Kidney capillary endothelial cell (primary cell): ENCODE data around the gene WFDC1.

Experiments used
- DNase-seq: peaks from one replicate; pipeline ENCODE4 v3.0.0-alpha.2; 2018; ENCODE audit warnings: low spot score

WFDC1 gene

DNA sequence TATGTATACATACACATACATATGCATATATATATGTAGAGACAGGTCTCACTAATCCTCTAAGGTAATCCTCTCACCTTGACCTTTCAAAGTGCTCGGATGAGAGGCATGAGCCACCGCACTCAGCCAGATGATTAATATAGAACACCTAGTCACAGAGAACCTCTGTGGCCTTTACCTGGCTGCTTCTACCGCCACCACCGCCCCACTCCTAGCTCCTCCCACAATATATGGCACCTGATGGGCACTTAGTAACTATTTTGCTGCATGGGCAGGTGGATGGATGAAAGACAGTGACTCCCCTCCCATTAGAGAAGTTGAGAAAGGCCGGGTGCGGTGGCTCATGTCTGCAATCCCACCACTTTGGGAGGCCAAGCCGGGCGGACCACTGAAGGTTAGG lies 57.0 kb downstream of the WFDC1 start:
- DNase-seq = no peak

DNA sequence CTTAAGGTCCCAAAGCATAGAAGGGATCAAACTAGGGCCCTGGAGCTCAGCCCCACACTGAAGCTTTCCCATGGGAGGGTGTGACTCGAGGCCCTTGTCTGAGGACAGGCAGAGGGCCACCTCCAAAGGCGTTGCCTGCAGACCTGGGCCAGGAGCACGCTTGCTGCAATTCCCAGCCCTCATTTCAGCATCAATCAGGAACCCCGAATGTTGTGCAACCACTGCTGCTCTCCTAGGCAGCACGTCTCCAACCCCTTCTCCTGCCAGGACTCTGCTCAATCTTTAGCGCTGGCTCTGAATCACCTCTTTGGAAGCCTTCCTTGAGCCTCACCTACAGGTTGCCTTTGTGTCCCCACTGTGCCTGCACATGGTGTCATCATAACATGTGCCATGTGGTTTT lies 59.6 kb downstream of the WFDC1 start:
- DNase-seq = no peak

DNA sequence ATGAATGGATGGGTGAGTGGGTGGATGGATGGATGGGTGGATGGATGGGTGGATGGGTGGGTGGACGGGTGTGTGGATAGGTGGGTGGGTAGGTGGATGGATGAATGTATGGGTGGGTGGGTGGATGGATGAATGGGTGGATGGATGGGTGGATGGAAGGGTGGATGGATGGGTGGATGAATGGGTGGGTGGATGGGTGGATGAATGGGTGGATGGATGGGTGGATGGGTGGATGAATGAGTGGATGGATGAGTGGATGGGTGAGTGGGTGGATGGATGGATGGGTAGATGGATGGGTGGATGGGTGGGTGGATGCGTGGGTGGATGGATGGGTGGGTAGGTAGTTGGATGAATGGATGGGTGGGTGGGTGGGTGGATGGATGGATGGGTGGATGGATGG lies 60.5 kb downstream of the WFDC1 start:
- no peak for DNase-seq

DNA sequence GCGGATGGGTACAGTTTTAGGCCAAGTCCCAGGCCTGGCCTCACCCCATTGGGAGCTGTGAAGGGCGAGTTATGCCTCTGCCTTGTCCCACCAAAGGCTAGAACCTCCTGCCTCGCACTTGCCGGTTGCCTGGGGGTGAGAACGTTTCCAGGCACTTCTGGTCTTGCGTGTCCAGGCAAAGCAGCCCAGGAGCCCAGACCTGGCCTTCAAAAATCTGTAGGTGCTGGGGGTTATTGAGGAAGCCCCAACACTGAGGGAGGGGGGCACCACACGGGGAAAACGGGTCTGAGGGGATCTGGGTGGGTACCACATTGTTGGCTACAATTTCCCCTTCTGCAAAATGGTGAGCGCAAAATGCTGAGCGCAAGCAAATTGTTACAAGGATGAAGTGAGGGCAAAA lies 61.5 kb downstream of the WFDC1 start:
- no peak for DNase-seq

DNA sequence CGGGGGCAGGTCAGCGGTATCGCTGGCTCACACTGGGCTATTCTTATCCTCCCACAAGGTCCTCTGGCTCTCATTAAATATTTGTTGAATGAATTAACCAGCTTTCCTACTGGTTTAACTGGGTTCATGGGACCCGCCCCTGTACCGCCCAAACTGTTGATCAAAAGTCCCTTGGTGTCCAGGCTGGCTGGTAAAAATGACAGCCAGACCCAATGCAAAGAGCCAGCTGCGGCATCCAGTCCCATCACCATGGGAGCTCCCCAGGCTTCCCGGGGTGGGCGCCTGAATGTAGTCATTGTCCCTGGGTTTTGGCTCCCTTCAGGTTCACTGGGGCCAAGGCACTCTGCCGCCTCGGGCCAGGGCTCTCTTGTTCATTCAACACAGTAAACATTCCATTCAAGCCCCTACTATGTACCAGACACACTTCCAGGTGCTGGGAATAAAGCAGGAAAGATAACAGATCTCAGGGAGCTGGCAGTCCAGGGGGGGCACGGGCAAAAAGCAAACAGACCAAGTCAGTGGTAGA lies 62.0 kb downstream of the WFDC1 start:
- DNase-seq = no peak

DNA sequence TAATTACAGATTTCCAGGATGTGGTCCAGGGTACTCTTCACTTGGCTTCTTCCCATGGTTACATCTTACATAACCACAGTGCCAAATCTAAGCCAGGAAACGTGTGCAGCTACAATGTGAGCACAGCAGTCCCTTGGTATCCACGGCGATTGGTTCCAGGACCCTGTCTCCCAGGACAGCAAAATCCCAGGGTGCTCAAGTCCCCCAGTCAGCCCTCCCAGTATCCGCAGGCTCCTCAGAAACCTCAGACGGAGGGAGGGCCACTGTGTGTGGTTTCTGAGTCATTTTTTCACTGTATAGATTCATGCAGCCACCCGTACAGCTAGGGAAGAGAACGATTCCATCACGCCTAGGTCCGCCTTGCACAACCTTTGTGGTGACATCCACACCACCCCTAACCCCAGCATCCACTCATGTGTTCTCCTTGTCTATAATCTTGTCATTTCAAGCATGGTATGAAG lies 62.5 kb downstream of the WFDC1 start:
- DNase-seq = no peak

DNA sequence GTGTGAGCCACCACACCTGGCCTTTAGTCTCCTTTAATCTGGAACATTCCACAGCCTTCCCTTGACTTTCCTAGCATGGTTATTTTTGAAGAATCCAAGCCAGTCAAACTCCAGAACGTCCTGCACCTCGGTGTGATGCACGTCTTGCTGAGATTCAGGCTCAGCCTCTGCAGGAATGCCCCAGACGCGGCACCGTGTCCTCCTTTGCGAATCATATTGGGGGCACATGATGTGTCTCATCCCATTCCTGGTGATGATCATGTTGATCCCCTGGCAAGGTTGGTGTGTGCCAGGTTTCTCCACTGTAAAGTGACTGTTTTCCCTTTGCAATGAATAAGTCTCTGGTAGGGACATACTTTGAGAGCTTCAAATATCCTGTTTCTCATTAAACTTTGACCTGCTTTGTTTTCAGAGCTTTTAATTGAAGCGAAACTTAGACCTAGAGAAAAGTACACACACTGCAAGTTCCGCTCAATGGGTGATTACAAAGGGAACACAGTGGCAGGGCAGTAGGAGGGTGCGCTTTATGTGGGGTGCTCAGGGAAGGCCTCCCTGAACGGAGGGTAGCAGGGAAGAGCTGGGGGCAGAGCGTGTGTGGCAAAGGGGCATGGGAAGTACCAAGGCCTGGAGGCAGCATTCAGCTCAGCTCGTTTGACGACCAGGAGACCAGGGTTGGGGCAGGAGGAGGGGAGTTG lies 64.1 kb downstream of the WFDC1 start:
- DNase-seq = no peak

DNA sequence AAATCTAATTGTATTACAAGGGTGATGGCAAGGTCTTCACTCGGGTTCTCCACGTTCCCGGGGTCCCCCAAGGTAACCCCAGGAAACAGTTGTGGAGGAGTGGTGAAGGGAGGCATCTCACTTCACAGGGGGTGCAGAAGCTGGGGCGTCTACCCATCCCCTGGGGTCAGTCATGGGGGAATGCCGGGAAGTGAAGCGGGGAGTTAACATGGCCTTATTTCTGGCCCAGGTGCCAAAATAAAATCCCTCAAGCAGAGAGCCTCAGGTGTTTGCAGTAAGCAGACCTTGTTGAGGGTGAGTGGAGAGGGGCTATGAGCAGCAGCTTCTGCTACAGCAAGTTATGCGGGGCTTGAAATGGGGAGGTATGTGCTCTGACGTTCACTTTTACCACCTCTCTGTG lies 64.6 kb downstream of the WFDC1 start:
- no peak for DNase-seq

DNA sequence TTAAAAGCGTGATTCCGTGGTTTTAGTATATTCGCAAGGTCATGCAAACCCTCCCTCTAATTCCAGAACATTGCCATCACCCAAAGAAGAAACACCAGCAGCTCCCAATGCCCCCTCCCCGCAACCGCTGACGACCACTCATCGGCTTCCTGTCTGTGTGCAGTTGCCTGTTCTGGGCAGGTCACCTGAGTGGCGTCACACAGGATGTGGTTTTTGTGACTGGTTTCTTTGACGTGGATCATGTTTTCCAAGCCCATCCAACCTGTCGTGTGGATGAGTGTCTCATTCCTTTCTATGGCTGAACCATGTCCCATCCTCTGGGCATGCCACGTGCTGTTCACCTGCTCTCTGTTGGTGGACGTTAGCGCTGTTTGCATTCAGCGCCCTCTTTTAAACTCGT lies 65.5 kb downstream of the WFDC1 start:
- DNase-seq = no peak

DNA sequence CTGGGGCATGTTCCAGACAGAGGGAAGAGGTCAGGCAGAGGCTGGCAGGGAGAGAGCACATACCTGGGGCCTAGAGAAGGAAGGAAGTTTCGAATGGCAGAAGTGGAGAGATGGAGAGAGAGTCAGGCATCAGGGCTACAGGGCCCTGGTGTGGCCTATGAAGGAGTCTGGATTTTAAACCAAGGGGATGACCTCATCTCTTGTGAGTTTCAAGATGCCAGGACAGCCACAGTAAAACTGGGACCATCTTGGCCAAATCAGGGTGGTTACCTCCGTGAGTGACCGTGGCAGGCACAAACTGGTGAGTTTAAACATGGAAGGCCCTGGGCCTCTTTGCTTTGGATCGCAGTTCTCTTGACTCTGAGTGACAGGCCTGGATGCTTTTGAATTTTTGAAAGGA lies 66.1 kb downstream of the WFDC1 start:
- no peak for DNase-seq

DNA sequence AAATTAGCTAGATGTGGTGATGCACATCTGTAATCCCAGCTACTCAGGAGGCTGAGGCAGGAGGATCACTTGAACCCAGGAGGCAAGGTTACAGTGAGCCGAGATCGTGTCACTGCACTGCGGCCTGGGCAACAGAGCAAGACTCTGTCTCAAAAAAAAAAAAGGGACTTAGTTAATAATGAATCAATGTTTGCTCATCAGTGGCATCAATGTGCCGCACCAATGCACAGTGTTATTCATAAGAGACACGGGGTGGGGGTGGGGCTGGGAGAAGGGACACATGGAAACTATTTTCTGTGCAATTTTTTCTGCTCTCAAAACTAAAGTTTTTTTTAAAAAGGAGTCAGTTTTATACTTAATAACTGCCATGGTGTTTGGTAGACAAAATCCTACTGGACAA lies 66.9 kb downstream of the WFDC1 start:
- no peak for DNase-seq

DNA sequence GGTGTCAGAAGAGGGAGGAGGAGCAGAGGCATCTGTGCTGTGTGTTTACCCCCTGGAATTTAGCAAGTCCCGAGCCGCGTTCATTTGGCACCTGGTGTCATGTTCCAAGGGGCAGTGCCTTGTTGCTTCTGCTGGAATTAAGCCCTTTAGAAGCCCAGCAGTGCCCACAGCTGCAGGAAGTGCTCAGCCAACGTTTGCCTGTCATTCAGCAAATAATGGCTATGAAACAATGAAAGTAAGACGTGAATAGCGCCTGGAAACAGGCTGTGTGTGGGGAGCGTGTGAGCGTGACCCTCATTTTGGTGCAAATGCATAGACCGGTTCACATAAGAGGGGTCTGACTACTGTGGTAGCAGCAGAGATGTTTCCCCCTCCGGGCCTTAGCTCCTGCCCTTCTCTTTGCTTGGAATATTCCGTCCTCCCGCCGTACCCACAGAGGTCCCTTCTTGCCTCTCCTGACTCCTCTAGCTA lies 67.8 kb downstream of the WFDC1 start:
- no peak for DNase-seq

DNA sequence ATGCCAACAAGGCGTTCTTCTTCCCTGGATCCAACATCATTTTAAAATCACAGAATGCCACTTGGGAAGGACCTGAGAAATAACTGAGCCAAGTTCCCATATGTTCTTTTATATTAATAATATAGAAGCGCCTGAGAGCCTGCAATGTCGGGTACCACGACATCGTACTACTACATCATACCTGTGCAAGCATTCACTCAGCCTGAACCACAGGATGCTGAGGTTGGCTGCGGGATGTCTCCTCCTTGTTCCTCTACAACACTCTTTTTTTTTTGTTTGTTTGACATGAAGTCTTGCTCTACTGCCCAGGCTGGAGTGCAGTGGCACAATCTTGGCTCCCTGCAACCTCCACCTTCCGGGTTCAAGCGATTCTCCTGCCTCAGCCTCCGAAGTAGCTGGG lies 71.5 kb downstream of the WFDC1 start:
- DNase-seq = no peak

DNA sequence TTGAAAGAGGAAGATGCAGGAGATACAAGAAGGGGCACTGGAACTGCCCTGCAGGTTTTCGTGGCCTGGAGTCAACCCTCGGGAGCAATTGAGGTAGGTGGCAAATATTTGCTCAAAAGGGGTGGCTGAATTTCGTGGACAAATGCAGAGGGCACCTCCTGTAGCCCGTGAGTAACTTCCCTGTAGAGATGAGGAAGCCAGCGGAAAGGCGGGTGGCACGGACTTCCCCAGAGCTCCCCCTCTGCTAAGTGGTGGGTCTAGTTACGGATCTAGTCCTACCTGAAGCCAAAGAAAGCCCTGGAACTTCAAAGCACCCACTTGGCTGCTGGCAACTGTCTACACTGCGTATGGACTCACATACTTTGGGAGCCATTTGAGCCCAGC lies 72.6 kb downstream of the WFDC1 start:
- no peak for DNase-seq

DNA sequence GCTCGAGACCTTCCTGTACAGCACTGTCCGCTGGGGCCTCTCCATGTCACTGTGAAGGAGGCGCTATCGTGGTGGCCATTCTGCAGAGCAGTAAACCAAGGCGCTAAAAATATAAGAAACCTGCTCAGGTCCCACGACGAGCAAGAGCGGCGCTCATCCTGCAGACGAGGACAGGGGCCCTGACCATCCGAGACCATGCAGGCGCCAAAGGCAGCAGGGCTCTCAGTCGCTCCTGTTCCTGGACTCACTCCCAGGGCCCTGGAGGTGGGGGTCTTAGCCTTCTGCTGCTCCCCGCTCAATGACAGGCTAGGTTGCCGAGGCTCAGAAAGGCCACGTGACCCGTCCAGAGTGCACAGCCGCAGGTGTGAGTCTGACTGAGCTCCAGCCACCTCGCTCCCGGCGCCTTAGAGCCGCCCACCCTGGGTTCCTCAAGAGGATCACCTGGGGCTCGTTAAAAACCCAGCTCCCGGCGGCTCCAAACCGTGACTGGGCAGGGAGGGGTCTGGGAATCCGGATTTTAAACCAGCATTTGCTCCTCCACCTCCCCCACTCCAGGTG lies 73.2 kb downstream of the WFDC1 start:
- no peak for DNase-seq

DNA sequence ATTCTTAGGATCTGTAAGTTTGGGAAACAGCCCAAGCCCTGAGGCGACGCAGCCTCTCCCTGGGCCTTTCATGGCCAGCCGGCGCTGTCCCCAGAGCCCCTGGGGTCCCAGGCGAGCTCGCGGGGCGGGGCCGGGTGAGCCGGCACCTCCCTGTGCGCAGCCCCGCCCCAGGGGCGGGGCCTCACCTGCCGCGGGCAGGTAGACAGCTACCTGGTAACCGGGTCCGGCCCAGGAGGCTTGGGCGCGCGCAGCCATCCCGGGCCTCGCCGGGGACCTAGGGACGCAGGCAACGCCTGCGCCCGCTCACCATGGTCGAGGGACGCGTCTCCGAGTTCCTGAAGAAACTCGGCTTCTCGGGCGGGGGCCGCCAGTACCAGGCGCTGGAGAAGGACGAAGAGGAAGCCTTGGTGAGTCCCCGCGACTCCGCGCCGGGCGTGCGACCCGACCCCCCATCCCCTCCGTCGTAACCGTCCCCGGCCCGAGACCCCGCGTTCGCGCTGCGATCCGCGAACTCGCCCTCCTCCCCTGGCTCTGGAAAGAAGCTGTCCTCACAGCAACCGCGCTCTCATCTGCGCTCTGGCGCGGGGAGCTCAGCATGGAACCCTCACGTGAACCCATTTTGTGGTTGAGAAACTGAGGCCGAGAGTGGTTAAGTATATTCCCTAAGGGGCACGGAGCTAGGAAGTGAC lies 73.8 kb downstream of the WFDC1 start, which contains the start of gene ATP2C2:
Gene ATP2C2 (plus strand): TSS at position 231 of the 689 bp plus-strand sequence. CDS start 78 bp downstream, at position 309.
- no peak for DNase-seq

DNA sequence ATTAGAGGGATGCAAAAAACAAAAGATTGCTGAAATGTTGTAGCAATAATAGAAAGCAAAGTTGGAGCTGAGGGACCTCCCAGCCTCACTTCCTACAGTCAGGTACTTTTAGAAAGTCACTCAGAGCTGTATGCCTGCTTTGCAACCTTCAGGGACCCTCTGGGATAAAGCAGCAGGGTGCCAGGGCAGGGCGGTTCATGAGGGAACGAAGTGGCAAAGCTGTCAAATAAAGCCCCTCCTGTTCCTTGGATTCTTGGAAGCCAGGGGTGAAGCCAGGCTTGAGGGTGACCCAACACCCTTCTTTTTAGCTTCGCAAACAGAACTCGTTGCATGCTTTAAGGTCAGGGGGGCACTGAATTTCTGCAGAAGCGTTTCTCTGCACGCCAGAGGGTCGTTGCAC lies 74.4 kb downstream of the WFDC1 start:
- no peak for DNase-seq

DNA sequence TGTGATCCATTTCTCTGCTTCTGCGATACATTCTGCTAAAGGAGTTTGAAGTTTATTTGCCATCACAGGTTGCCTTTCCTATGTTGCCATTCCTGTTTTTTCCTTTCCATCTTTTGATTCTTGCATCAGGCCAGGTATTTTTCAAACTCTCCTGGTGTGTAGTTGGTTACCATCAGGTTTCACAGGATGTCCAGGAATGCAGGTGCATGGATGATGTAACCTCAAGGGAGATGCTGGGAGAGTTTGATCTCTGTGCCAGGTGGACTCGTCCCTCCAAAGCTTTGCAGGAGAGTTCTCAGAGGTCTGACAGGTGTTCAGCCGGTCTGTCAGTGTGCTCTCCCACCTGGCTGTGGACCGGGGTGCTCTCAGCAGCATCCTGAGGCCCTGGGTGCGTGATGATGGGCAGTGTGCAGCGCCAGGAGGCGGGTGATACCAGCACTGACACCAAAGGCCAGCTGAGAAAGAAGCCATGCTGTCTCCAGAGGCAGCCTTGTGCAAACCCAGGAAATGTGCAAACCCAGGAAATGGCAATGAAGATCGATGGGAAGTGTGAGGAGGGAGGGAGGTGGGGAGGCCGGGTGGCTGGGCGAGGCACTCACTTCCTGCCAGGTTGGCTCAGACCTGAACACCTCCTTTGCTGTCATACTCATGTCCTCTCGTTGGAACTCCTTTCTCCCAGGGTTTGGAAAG lies 75.4 kb downstream of the WFDC1 start:
- no peak for DNase-seq

DNA sequence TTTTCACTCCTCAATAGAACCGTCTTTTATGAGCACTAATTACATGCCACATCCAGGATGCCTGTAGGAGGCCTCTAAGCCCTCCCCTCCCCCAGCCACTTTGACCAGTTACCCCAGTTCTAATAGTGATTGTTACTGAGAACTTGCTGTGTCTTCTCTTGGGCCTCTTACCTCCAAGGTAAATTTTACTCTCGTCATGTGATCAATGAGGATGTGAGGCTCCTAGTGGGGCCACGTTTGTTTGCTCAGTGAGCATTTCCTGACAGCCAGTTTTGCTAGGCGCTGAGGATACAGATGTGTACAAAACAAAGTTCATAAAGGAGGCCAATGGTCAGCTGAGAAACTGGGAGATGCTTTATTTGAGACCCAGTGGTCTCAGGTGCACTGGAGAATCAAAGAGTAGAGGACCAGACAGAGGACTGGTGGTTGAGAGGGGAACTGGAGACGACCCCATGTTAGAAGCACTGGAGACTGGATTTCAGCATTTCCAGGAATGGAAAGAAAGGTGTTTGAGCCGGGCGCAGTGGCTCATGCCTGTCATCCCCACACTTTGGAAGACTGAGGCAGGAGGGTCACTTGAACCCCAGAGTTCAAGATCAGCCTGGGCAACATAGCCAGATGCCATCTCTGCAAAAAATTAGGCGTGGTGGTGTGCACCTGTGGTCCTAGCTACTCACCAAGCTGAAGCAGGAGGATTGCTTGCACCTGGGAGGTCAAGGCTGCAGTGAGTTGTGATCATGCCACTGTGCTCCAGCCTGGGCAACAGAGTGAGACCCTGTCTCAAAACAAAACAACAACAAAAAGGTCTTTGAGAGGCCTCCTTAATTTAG lies 76.3 kb downstream of the WFDC1 start:
- no peak for DNase-seq

DNA sequence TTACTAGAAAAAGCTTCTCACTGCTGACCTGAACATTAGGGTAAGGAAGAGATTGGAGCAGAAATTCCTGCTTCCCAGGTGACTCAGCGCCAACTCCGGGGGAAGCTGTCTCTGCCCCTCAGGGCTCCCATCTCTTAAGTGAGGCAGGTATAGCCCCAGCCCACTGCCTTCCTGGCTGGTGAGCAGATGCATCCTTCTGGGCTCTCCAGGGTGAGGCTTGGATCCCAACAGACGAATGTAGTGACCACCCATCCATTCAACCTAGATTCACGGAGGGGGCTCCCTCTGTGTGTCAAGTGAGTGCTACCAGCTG lies 76.8 kb downstream of the WFDC1 start:
- DNase-seq = no peak

DNA sequence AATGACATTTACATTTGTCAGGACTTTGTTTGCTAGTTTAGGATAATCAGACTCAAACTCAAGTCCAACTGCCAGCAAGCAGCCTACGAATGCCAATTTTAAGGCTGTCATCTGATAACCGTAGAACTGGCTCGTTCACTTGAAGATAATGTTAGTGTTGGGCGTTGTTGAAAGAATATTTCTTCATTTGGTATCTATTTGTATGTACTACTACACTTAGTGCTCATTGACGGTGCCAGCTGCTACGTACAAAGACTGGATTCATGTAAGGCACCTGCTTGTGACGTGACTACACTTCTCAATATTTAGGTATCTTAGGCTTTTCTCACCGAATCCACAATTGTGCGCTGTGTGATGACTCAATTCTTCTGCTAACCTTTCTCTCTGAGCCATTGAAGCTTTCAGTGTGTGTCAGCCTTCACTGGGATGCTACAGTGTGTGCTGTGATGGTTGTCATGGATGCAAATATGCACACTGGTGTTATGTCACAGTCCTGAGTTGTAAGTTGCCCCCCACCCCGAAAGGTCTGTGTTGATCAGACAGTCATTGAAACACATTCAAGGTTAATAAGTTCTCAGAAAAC lies 79.3 kb downstream of the WFDC1 start:
- no peak for DNase-seq
